HK-2 (cell line): Measurements from ENCODE around the gene PRSS2.

ENCODE experiments used
- DNase-seq: peaks from one replicate; pipeline ENCODE4 v3.0.0-alpha.2; 2018; ENCODE audit not compliant: unreplicated experiment

The PRSS2 gene

GRCh38 chr7:142787034-142787768 is 16.4 kb downstream of the PRSS2 start:
- DNase-seq, result no peak

DNA sequence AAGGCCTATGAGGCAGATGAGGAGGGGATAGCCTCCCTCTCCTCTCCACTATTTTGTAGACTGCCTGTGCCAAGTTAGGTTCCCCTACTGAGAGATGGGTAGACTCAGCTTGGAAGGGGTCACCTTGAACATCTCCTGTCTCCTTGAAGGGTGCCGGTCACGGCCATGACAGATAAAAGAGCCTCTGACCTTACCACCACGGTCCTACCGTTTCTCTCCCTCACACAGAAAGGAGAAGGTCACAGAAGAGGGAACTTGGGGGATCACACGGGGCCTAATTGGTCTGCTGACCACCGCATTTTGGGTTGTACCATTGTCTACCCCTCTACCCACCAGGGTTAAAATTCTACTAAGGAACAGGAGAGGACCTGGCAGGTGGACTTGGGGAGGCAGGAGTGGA is 17.0 kb downstream of the PRSS2 start:
- DNase-seq, result no peak

GRCh38 chr7:142788303-142789289 is 17.8 kb downstream of the PRSS2 start:
- no peak for DNase-seq

GRCh38 chr7:142789441-142789840 is 18.7 kb downstream of the PRSS2 start:
- DNase-seq, result no peak

DNA sequence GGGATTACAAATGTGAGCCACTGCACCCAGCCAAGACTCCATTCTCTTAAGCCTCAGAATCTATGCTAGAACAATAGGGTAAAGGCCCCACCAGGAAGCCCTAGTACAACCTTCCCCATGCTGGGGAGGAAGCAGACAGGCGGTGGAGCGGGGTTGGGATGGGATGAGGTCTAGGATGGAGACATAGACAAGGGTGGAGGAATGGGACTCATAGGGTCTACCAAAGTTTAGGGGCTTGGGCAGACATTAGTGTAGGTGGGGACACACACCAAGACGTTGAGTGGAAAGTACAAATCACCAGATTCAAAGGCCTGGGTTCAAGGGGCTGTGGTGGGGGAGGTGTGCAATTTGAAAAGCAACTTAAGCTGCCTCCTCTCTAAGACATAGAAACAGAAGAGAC is 19.3 kb downstream of the PRSS2 start:
- DNase-seq, result no peak

GRCh38 chr7:142790555-142790954 is 19.8 kb downstream of the PRSS2 start:
- no peak for DNase-seq

DNA sequence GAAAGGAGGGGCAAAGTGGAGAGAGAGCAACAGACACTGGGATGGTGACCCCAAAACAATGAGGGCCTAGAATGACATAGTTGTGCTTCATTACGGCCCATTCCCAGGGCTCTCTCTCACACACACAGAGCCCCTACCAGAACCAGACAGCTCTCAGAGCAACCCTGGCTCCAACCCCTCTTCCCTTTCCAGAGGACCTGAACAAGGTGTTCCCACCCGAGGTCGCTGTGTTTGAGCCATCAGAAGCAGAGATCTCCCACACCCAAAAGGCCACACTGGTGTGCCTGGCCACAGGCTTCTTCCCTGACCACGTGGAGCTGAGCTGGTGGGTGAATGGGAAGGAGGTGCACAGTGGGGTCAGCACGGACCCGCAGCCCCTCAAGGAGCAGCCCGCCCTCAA is 20.7 kb downstream of the PRSS2 start:
- no peak for DNase-seq

DNA sequence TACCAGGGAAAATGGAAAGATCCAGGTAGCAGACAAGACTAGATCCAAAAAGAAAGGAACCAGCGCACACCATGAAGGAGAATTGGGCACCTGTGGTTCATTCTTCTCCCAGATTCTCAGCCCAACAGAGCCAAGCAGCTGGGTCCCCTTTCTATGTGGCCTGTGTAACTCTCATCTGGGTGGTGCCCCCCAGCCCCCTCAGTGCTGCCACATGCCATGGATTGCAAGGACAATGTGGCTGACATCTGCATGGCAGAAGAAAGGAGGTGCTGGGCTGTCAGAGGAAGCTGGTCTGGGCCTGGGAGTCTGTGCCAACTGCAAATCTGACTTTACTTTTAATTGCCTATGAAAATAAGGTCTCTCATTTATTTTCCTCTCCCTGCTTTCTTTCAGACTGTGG is 21.4 kb downstream of the PRSS2 start:
- DNase-seq, result no peak

DNA sequence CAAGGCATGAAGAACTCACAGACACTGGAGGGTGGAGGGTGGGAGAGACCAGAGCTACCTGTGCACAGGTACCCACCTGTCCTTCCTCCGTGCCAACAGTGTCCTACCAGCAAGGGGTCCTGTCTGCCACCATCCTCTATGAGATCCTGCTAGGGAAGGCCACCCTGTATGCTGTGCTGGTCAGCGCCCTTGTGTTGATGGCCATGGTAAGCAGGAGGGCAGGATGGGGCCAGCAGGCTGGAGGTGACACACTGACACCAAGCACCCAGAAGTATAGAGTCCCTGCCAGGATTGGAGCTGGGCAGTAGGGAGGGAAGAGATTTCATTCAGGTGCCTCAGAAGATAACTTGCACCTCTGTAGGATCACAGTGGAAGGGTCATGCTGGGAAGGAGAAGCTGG is 21.8 kb downstream of the PRSS2 start:
- no peak for DNase-seq

DNA sequence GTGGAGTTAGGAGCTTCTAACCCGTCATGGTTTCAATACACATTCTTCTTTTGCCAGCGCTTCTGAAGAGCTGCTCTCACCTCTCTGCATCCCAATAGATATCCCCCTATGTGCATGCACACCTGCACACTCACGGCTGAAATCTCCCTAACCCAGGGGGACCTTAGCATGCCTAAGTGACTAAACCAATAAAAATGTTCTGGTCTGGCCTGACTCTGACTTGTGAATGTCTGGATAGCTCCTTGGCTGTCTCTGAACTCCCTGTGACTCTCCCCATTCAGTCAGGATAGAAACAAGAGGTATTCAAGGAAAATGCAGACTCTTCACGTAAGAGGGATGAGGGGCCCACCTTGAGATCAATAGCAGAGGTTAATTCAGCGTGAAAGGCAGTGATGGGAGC is 22.4 kb downstream of the PRSS2 start:
- no peak for DNase-seq

- no peak for DNase-seq
Observed at GRCh38 chr7:142795339-142795863, 24.6 kb downstream of the PRSS2 start.

GRCh38 chr7:142796001-142796500 is 25.3 kb downstream of the PRSS2 start:
- DNase-seq, result no peak

DNA sequence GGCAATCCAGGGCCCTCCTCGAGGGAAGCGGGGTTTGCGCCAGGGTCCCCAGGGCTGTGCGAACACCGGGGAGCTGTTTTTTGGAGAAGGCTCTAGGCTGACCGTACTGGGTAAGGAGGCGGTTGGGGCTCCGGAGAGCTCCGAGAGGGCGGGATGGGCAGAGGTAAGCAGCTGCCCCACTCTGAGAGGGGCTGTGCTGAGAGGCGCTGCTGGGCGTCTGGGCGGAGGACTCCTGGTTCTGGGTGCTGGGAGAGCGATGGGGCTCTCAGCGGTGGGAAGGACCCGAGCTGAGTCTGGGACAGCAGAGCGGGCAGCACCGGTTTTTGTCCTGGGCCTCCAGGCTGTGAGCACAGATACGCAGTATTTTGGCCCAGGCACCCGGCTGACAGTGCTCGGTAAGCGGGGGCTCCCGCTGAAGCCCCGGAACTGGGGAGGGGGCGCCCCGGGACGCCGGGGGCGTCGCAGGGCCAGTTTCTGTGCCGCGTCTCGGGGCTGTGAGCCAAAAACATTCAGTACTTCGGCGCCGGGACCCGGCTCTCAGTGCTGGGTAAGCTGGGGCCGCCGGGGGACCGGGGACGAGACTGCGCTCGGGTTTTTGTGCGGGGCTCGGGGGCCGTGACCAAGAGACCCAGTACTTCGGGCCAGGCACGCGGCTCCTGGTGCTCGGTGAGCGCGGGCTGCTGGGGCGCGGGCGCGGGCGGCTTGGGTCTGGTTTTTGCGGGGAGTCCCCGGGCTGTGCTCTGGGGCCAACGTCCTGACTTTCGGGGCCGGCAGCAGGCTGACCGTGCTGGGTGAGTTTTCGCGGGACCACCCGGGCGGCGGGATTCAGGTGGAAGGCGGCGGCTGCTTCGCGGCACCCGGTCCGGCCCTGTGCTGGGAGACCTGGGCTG is 26.0 kb downstream of the PRSS2 start:
- DNase-seq, result no peak

DNA sequence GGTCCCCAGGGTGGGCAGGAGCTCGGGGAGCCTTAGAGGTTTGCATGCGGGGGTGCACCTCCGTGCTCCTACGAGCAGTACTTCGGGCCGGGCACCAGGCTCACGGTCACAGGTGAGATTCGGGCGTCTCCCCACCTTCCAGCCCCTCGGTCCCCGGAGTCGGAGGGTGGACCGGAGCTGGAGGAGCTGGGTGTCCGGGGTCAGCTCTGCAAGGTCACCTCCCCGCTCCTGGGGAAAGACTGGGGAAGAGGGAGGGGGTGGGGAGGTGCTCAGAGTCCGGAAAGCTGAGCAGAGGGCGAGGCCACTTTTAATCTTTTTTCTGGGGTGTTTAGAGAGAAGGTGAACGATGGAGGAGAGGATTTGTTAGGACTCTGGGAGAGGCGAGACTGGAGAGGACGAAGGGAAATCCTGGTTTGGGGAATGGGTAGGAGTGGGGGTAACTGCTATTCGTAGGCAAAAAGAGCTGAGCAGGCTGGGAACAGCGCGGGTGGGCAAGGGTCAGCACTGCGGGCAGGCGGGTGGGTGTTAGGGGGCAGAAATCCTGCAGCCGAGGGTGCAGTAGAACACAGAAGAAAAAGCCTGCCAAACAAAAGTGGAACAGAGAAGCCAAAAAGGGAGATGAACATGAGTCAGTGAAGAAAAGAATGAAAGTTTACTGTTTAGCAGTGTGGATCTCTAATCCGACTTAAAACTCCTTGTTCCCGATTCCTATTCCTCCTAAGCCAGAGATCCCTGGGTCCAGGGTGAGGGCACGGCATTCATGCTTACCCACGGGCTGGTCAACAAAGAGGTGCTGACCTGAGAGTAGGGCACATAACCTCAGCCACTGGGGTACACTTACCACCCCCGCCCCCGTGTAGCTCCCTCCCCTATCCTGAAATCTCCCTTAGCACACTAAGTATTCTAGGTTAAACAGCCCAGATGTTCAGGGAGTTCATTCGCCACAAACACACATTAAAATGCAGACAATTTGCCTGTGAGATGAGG is 26.9 kb downstream of the PRSS2 start:
- DNase-seq, result no peak

DNA sequence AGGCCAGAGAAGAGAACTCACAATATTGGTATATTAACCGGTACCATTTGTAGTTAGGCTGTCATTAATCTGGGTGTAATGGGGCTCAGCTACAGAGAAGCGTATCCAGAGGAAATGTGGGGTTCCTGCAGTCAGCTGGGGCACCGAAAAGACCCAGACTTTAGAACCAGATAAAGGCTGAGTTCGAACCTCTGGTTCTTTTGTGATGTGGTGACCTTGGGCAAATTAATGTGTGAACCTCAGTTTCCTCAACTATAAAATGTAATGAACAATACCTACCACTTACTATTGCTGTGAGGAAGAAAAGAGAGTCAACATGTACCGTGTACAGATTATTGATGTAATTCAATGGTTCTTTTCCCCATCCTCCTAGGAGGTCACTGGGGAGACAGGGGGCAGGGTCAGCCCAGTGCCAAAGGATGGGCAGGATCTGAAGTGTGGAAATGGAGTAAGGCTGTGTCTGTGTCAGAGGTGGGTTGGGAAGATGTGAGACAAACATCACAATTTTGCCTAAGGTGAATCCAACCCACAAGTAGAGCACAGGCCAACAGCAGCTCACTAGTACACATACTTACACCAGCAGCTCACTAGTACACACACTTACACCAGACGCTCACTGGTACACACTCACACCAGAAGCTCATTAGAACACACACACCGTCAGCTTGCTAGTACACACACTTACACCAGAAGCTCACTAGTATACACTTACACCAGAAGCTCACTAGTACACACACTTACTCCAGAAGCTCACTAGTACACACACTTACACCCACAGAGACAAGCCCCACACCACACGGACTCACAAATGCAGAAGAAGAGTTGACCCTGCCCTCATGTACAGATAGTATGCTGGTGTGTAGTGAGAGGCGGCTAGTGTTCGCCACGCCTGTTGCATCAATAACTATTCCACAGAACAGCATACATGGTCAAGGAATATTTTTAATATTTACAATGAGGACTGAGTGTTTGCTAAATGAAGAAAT is 28.0 kb downstream of the PRSS2 start:
- no peak for DNase-seq

DNA sequence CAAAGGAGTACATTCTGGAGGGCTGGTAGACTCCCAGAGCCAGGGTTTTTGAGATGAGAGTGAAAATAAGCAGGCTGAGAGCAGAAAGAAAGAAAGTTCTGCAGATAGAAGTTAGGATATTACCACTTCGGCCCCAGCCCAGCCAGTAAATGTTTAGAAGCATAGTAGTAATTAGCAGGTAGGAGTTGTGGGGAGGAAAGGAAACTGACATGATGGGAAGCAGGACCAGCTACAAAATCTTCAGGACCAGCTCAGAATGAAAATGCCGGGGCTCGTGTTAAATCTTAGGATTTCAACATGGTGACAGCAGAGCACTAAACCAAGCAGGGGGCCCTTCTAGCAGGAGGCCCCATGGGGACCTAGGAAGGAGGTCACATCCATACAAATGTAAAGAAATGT is 28.7 kb downstream of the PRSS2 start:
- DNase-seq, result no peak

GRCh38 chr7:142800088-142800487 is 29.3 kb downstream of the PRSS2 start:
- no peak for DNase-seq

GRCh38 chr7:142800699-142801260 is 30.0 kb downstream of the PRSS2 start:
- DNase-seq, result no peak
